Suprapubic skin (tissue), 4 donors: ENCODE data around the gene ZCCHC24. TPM values are rescaled to one million over a fixed set of nuclear protein-coding genes. Genes with fewer than 3 reads are reported as not detected.

ENCODE experiments used
- DNase-seq, 2 donors: peaks; one replicate each; pipeline ENCODE4 v3.0.0-alpha.2; 2019; ENCODE audit warnings: low spot score in 2 of 2
- H3K27ac ChIP-seq: fragments of 200-600 bp; sonication (generic); one replicate; pipeline ENCODE4 v1.5.1; 2019
- H3K27me3 ChIP-seq: fragments of 200-600 bp; sonication (generic); one replicate; pipeline ENCODE4 v1.5.1; 2019
- H3K36me3 ChIP-seq: fragments of 200-600 bp; sonication (generic); one replicate; pipeline ENCODE4 v1.5.1; 2019
- H3K4me1 ChIP-seq: fragments of 200-600 bp; sonication (generic); one replicate; pipeline ENCODE4 v1.5.1; 2019
- H3K4me3 ChIP-seq: fragments of 200-600 bp; sonication (generic); one replicate; pipeline ENCODE4 v1.5.1; 2019; ENCODE audit warnings: mild to moderate bottlenecking
- H3K9me3 ChIP-seq: fragments of 200-600 bp; sonication (generic); one replicate; pipeline ENCODE4 v1.5.1; 2019
- CTCF ChIP-seq, 2 donors: fragments of 200-600 bp in 1 of 2; fragments of 450-650 bp in 1 of 2; sonication (generic) in 1 of 2; IDR thresholded peaks; one replicate each; pipeline ENCODE4 v1.5.1; 2016 to 2019; ENCODE audit warnings: antibody characterized with exemption in 2 of 2, mild to moderate bottlenecking in 1 of 2, moderate library complexity in 1 of 2
- EP300 ChIP-seq: sonication (generic); formaldehyde crosslinking; IDR thresholded peaks from one replicate; pipeline ENCODE4 v1.6.1; 2017; ENCODE audit warnings: antibody characterized with exemption
- POLR2A ChIP-seq, 2 donors: fragments of 450-650 bp; IDR thresholded peaks; one replicate each; pipeline ENCODE4 v1.6.1; 2017; ENCODE audit warnings: antibody characterized with exemption in 2 of 2, mild to moderate bottlenecking in 2 of 2, moderate library complexity in 2 of 2
- POLR2AphosphoS5 ChIP-seq, 3 donors: sonication (generic); formaldehyde crosslinking; IDR thresholded peaks; one replicate each; pipeline ENCODE4 v1.6.1; 2017; ENCODE audit warnings: antibody characterized with exemption in 3 of 3
- WGBS: methylation state at CpG from one replicate; pipeline ENCODE4 v1.1.5; 2018; 5-methylcytosine and 5-hydroxymethylcytosine counted together
- total RNA-seq, 4 donors: library from RNA; depleted of rRNA; stranded (reverse); fragments of >200 nt; gene quantifications; one replicate each; pipeline ENCODE4 v1.1.0, GENCODE V29; 2016

ZCCHC24 gene
- total RNA-seq, 4 donors from 2014 or later: 8.9 to 17.3 (median 12.8) TPM

- no peaks in the 10 kb centered on the region for H3K4me1 ChIP-seq
- DNase-seq: peak in 1 of 2 donors; percentile 13
- no peaks in the 10 kb centered on the region for H3K27me3 ChIP-seq
- no peaks in the 10 kb centered on the region for H3K9me3 ChIP-seq
- H3K4me3 ChIP-seq: no peak overlapping the region
- WGBS: 92% methylated on average over 6 of the region's 6 CpGs
- peaks cover 10% of the 10 kb centered on the region for H3K36me3 ChIP-seq
- no peak overlapping the region for H3K27ac ChIP-seq
- TF ChIP-seq EP300: no peak
- TF ChIP-seq POLR2AphosphoS5 (IDR thresholded peaks at IDR 0.05): no peak
Observed at GRCh38 chr10:79359816-79360498, 85.5 kb downstream of the ZCCHC24 start.

DNA sequence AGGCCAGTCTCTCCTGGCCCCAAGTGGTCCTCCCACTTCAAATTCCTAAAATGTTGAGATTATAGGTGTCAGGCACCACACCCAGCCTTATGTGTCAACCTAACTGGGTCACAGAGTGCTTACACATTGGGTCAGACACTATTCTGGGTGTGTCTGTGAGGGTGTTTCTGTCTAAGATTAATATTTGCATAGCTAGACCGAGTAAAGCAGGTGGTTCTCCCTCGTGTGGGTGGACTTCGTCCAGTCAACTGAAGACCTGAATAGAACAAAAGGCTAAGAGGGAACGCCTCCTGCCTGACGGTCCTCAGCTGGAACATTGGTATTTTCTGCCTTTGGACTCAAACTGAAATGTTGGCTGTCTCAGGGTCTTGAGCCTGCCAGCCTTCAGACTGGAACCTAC is 86.6 kb downstream of the ZCCHC24 start:
- no peak overlapping the region for H3K4me3 ChIP-seq
- WGBS: 64% methylated on average over 5 of the region's 5 CpGs
- no peaks in the 10 kb centered on the region for H3K27me3 ChIP-seq
- TF ChIP-seq POLR2A (IDR thresholded peaks at IDR 0.05) (no peak), POLR2AphosphoS5 (IDR thresholded peaks at IDR 0.05) (no peak), EP300 (no peak), CTCF (IDR thresholded peaks at IDR 0.05) (no peak)
- H3K4me1 ChIP-seq: no peaks in the 10 kb centered on the region
- no peak overlapping the region for H3K27ac ChIP-seq
- peak in 1 of 2 donors; percentile 11 for DNase-seq
- H3K9me3 ChIP-seq: no peaks in the 10 kb centered on the region
- peaks cover 19% of the 10 kb centered on the region for H3K36me3 ChIP-seq

GRCh38 chr10:79357180-79357579 is 88.2 kb downstream of the ZCCHC24 start:
- 97% methylated on average over 9 of the region's 9 CpGs for WGBS
- no peak for DNase-seq

DNA sequence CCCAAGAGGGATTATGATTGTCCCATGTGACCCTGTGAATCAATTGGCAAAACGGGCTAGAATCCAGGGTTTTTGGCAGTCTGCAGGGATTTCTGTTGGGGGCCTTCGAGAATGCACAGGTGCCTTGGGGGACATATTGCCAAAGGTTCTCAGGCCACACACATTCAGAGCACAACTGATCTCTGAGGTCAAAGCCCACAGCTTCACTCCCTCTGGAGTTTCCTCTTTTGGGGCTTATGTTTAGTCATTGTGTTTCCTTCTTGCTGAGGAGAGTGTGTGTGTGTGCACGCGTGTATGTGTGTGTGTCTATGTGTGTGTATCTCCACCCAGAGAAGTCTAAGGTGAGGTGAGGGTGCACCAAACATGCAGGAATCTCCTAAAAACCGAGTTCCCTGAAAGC is 89.3 kb downstream of the ZCCHC24 start:
- H3K36me3 ChIP-seq: peaks cover 46% of the 10 kb centered on the region
- no peaks in the 10 kb centered on the region for H3K4me1 ChIP-seq
- WGBS: 94% methylated on average over 5 of the region's 5 CpGs
- no peak overlapping the region for H3K4me3 ChIP-seq
- peak in 1 of 2 donors; percentile 44 for DNase-seq
- H3K27me3 ChIP-seq: no peaks in the 10 kb centered on the region
- H3K27ac ChIP-seq: no peak overlapping the region
- TF ChIP-seq POLR2AphosphoS5 (IDR thresholded peaks at IDR 0.05): no peak
- no peak for TF ChIP-seq EP300
- no peak for TF ChIP-seq POLR2A (IDR thresholded peaks at IDR 0.05)
- no peak for TF ChIP-seq CTCF (IDR thresholded peaks at IDR 0.05)
- H3K9me3 ChIP-seq: no peaks in the 10 kb centered on the region

More at GRCh38 chr10:79357180-79357579, 88.2 kb downstream of the ZCCHC24 start:
- Histone ChIP-seq H3K4me3 (no peak overlapping the region), H3K27ac (no peak overlapping the region), H3K27me3 (no peaks in the 10 kb centered on the region), H3K9me3 (no peaks in the 10 kb centered on the region), H3K4me1 (no peaks in the 10 kb centered on the region), H3K36me3 (peaks cover 35% of the 10 kb centered on the region)
- TF ChIP-seq POLR2A (IDR thresholded peaks at IDR 0.05): no peak
- TF ChIP-seq CTCF (IDR thresholded peaks at IDR 0.05): no peak
- TF ChIP-seq EP300: no peak
- no peak for TF ChIP-seq POLR2AphosphoS5 (IDR thresholded peaks at IDR 0.05)

GRCh38 chr10:79355420-79356017 is 89.9 kb downstream of the ZCCHC24 start:
- Histone ChIP-seq H3K9me3 (no peaks in the 10 kb centered on the region), H3K4me3 (no peak overlapping the region), H3K27me3 (no peaks in the 10 kb centered on the region), H3K4me1 (no peaks in the 10 kb centered on the region), H3K27ac (no peak overlapping the region), H3K36me3 (peaks cover 52% of the 10 kb centered on the region)
- DNase-seq: peak in 1 of 2 donors; percentile 48
- no peak for TF ChIP-seq CTCF (IDR thresholded peaks at IDR 0.05)
- no peak for TF ChIP-seq POLR2A (IDR thresholded peaks at IDR 0.05)
- TF ChIP-seq EP300: no peak
- 95% methylated on average over 5 of the region's 6 CpGs for WGBS
